Measurements from ENCODE around the gene CRYGC.

- TF ChIP-seq CTCF (IDR thresholded peaks at IDR 0.05 in 8 of 11, conservative IDR thresholded peaks at IDR 0.05 in 3 of 11) (no peak), POLR2A (IDR thresholded peaks at IDR 0.05) (no peak)
These were observed 31.8 kb downstream of the CRYGC start for GRCh38 chr2:208097801-208098200.

Data from spleen (tissue), 7 donors.